Prostate gland (tissue), 2 donors: ENCODE results near the gene ADGRL3. TPM values are rescaled to one million over a fixed set of nuclear protein-coding genes. Genes with fewer than 3 reads are reported as not detected.

Experiments
- DNase-seq: peaks from one replicate; pipeline ENCODE4 v3.0.0-alpha.2; 2019; ENCODE audit warnings: low spot score
- H3K27ac ChIP-seq, 2 donors: fragments of 200-600 bp; sonication (generic); 2 replicates each; pipeline ENCODE4 v1.5.1; 2017 to 2019
- H3K27me3 ChIP-seq: fragments of 200-600 bp; sonication (generic); replicated peaks from 2 replicates; pipeline ENCODE4 v1.5.1; 2019; ENCODE audit not compliant: insufficient read depth
- H3K36me3 ChIP-seq, 2 donors: fragments of 200-600 bp; sonication (generic); 1 replicate in 1 of 2; 2 replicates in 1 of 2; pipeline versions ENCODE4 v1.5.1 to v1.8.1; 2017 to 2019
- H3K4me1 ChIP-seq: fragments of 200-600 bp; sonication (generic); replicated peaks from 2 replicates; pipeline ENCODE4 v1.5.1; 2019
- H3K4me3 ChIP-seq, 2 donors: fragments of 200-600 bp; sonication (generic); 2 replicates each; pipeline ENCODE4 v1.5.1; 2017 to 2019
- H3K9me3 ChIP-seq: fragments of 200-600 bp; sonication (generic); 2 replicates; pipeline ENCODE4 v1.5.1; 2017
- CTCF ChIP-seq, 4 experiments: fragments of 200-600 bp in 2 of 4; fragments of 450-650 bp in 2 of 4; sonication (generic) in 2 of 4; IDR thresholded peaks; 1 replicate in 3 of 4; 2 replicates in 1 of 4; pipeline ENCODE4 v1.5.1; 2016 to 2019; ENCODE audit warnings: antibody characterized with exemption in 4 of 4, mild to moderate bottlenecking in 2 of 4, moderate library complexity in 2 of 4
- POLR2A ChIP-seq: fragments of 450-650 bp; IDR thresholded peaks from one replicate; pipeline ENCODE4 v1.6.1; 2016; ENCODE audit warnings: antibody characterized with exemption, mild to moderate bottlenecking
- POLR2AphosphoS5 ChIP-seq: sonication (generic); formaldehyde crosslinking; IDR thresholded peaks from one replicate; pipeline ENCODE4 v1.6.1; 2017; ENCODE audit warnings: antibody characterized with exemption
- WGBS: methylation state at CpG from one replicate; pipeline ENCODE4 v1.1.5; 2018; 5-methylcytosine and 5-hydroxymethylcytosine counted together
- intact Hi-C: fragments of 100-400 bp; cut with DNase I; formaldehyde crosslinking; loops from one replicate; pipeline ENCODE4 v1.14.2; 2022
- total RNA-seq, 2 donors: library from RNA; depleted of rRNA; stranded (reverse); fragments of >200 nt; gene quantifications; one replicate each; pipeline ENCODE4 v1.1.0, GENCODE V29; 2016

Gene ADGRL3
- total RNA-seq, 2 donors from 2014 or later = 1.7 to 23.5 TPM

GRCh38 chr4:61320154-61320553 is 120.0 kb downstream of the ADGRL3 start:
- no peak for TF ChIP-seq POLR2AphosphoS5
- TF ChIP-seq CTCF (IDR thresholded peaks at IDR 0.05) = no peak
- TF ChIP-seq POLR2A = no peak
- Histone ChIP-seq H3K27me3 (no peaks in the 10 kb centered on the region), H3K9me3 (no peaks in the 10 kb centered on the region), H3K27ac (no peak overlapping the region), H3K36me3 (no peaks in the 10 kb centered on the region), H3K4me1 (no peaks in the 10 kb centered on the region), H3K4me3 (no peak overlapping the region)
- DNase-seq = no peak
- 70% methylated on average over 1 of the region's 1 CpG for WGBS
- intact Hi-C loops = no loop called here

GRCh38 chr4:61320631-61321030 is 120.5 kb downstream of the ADGRL3 start:
- no peak for TF ChIP-seq POLR2A
- no peak for TF ChIP-seq CTCF (IDR thresholded peaks at IDR 0.05)
- TF ChIP-seq POLR2AphosphoS5 = no peak
- intact Hi-C loops = no loop called here
- 62% methylated on average over 1 of the region's 1 CpG for WGBS

GRCh38 chr4:61332693-61333092 is 132.6 kb downstream of the ADGRL3 start:
- 57% methylated on average over 4 of the region's 4 CpGs for WGBS
- intact Hi-C loops = no loop called here
- H3K9me3 ChIP-seq = no peaks in the 10 kb centered on the region
- no peak overlapping the region for H3K4me3 ChIP-seq
- no peaks in the 10 kb centered on the region for H3K36me3 ChIP-seq
- DNase-seq = no peak
- no peaks in the 10 kb centered on the region for H3K4me1 ChIP-seq
- no peaks in the 10 kb centered on the region for H3K27me3 ChIP-seq
- H3K27ac ChIP-seq = no peak overlapping the region
- TF ChIP-seq POLR2AphosphoS5 = no peak
- no peak for TF ChIP-seq CTCF (IDR thresholded peaks at IDR 0.05)
- no peak for TF ChIP-seq POLR2A

More at GRCh38 chr4:61320631-61321030, 120.5 kb downstream of the ADGRL3 start:
- Histone ChIP-seq H3K4me3 (no peak overlapping the region), H3K27me3 (no peaks in the 10 kb centered on the region), H3K36me3 (no peaks in the 10 kb centered on the region), H3K4me1 (no peaks in the 10 kb centered on the region), H3K27ac (no peak overlapping the region), H3K9me3 (no peaks in the 10 kb centered on the region)
- no peak for DNase-seq

GRCh38 chr4:61333490-61333889 is 133.4 kb downstream of the ADGRL3 start:
- TF ChIP-seq CTCF (IDR thresholded peaks at IDR 0.05) = no peak
- no peak for TF ChIP-seq POLR2A
- WGBS = 48% methylated on average over 1 of the region's 1 CpG
- Histone ChIP-seq H3K27ac (no peak overlapping the region), H3K4me3 (no peak overlapping the region), H3K9me3 (no peaks in the 10 kb centered on the region), H3K36me3 (no peaks in the 10 kb centered on the region), H3K27me3 (no peaks in the 10 kb centered on the region), H3K4me1 (no peaks in the 10 kb centered on the region)
- intact Hi-C loops = no loop called here
- DNase-seq = no peak

- no peak overlapping the region for H3K4me3 ChIP-seq
- no peak overlapping the region for H3K27ac ChIP-seq
- 80% methylated on average over 3 of the region's 3 CpGs for WGBS
These were observed 135.2 kb downstream of the ADGRL3 start for GRCh38 chr4:61335241-61335763.

More at GRCh38 chr4:61335241-61335763, 135.2 kb downstream of the ADGRL3 start:
- TF ChIP-seq POLR2AphosphoS5 (no peak), POLR2A (no peak), CTCF (IDR thresholded peaks at IDR 0.05) (no peak)
- Histone ChIP-seq H3K4me1 (no peaks in the 10 kb centered on the region), H3K36me3 (no peaks in the 10 kb centered on the region), H3K27me3 (no peaks in the 10 kb centered on the region), H3K9me3 (no peaks in the 10 kb centered on the region)
- intact Hi-C loops = no loop called here
- no peak for DNase-seq
